ENCODE measurements around the gene VN1R4. TPM values are rescaled to one million over a fixed set of nuclear protein-coding genes. Genes with fewer than 3 reads are reported as not detected.

Gene VN1R4
- total RNA-seq, 1 donor from 2014 or later = not detected

Other genes with a start within 250 kb of the VN1R4 start
- not detected for gene ERVV-2, start 223.0 kb downstream of the VN1R4 start, total RNA-seq
- 20.9 TPM for gene ZNF160, start 164.3 kb downstream of the VN1R4 start, total RNA-seq
- gene ZNF415, start 134.8 kb downstream of the VN1R4 start, total RNA-seq = 3.7 TPM
- gene ZNF347, start 108.7 kb downstream of the VN1R4 start, total RNA-seq = 6.8 TPM
- 2.1 TPM for gene ZNF665, start 74.4 kb downstream of the VN1R4 start, total RNA-seq
- 18.8 TPM for gene ZNF677, start 12.8 kb downstream of the VN1R4 start, total RNA-seq
- gene VN1R2, start 9.4 kb downstream of the VN1R4 start, total RNA-seq = not detected
- gene ZNF845, start 66.0 kb upstream of the VN1R4 start, total RNA-seq = 3.7 TPM
- 7.8 TPM for gene ZNF525, start 98.0 kb upstream of the VN1R4 start, total RNA-seq
- 13.0 TPM for gene ZNF765, start 127.4 kb upstream of the VN1R4 start, total RNA-seq
- gene ZNF761, start 164.3 kb upstream of the VN1R4 start, total RNA-seq = 4.2 TPM
- gene ZNF813, start 200.0 kb upstream of the VN1R4 start, total RNA-seq = 3.1 TPM

All from skeletal muscle tissue (tissue), 1 donor.